Fibroblast of peridontal ligament (primary cell): ENCODE results near the gene TRIM45.

ENCODE experiments used
- DNase-seq: peaks from one replicate; pipeline ENCODE4 v3.0.0-alpha.2; 2010; ENCODE audit errors: extremely low read depth

The TRIM45 gene

DNA sequence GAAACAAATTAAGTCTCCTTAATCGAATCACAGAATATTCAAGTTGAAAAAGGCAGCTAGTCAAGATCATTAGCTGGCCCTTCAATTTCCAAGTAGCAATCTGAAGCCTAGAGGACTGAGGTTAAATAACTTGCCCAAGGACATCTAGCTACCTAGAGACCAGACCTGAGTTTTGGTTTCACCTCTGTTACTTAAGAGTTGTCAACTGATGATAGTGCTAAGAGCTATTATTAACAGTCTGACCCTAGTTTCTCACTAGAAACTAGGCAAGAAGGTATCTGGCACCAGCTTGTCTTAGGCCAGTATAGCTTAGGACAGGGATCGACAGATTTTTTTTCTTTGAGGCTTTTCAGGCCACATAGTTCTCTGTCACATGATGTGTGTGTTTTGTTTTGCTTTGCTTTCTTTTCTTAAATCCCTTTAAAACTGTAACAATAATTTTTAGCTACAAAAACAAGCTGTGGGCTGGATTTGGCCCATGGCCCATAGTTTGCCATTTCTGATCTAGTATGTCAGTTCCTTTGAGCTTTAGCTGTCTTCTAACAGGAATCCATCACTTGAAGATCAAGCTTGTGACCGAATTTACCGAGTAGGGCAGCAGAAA is 23.2 kb downstream of the TRIM45 start:
- DNase-seq, result no peak

DNA sequence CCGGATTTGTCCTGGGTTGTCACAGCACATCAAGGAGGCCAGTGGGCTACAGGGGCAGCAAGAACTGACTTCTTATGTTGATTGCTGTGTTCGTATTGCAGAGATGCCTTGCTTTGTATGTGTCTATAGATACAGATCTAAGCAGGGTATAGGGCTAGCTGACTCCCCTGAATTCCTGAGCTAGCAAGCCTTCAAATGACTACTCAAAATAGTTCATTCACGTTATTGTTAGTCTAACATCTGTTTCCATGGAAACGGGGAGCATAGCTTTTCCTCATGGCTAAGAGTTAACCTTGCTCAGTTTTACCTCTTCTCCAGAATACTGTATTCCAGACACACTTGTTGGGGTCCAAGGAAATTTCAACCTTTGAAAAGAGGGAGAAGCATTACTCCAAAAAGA is 24.1 kb downstream of the TRIM45 start:
- DNase-seq, result peak; percentile 41

DNA sequence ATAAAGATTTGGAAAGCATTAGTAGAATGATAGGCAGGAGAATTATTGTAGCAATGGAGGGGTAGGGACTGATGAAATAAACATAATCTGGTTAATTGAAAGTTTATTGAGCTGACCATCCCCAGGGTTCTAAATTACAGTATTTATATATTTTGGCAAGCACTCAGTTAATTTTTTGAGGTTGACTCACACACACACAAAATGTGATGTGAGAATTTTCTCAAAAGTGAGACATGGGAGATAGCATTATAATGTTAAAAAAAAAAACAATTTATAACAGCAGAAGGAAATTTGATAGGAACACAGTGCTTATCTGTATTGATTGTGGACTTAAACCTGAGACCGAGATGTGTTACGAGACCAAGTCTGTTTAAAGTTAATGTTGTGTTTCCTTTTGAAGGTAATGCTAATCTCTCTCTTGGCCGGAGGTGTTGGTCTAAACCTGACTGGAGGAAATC is 24.6 kb downstream of the TRIM45 start:
- DNase-seq, result peak; percentile 65

DNA sequence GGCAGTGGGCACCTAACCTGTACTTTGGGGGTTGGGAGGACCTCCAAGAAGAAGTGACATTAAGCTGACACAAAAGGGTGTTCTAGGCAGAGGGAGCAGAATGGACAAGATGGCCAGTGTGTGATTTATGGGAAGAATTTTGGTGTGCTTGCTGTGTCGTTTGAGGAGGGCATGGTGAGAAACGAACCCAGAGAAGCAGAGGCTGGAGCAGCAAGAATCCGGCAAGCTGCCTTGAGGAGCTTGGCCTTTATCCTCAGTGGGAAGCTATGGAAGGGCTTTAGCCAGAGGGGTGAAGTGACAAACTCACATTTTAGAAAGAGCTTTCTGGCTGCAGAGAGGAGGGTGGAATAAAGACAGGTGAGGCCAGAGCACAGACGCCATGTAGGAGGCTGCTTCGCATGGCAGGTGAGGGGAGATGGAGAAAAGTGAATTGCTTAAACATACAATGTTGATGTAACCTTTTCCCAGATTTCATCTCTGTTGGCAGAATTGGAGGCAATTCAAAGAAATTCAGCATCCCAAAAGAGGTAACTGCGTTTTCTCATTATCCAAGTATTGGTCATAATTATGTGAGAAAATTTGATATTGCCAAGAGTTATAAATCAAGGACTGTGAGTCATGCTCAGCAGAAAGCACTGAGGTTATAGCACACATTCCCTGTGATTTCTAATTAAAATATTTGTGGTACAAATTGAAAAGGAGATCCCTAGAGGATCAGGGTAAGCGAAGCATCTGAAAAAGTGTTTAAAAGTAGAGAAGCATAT is 26.5 kb downstream of the TRIM45 start:
- peak; percentile 63 for DNase-seq

DNA sequence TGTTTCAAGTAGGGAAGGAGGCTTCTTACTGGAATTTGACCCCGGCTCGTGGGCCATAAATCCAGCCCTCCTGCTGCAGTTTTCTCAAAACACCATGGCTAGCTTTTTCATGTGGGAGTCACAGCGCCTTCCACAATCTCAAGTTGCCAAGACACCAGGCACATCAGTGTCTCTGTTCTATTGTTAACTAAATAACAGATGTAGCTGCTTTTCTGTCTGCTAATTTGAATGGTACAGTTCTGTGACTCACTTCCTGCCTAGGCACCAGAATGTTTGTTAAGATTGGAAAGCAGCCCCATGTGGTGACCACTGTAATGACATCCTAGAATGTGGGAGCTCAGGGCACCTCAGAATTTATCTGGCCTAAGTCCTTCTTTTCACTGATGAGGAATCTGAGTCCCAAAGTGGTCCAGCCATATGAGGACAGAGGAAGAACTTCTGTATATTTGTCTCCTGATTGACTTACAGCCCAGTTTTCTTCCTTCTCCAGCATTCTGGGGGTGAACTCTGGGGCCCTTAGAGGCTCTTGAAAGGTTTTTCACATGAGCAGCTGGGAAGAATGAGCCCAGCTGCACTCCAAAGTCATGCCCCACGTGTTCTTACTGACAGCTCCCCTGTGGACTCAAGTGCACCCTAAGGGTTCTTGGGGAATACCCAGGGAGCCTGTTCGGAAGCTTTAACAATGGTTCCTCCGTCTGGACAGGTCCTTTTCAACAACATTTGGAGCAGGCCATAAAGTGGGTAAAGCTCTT is 27.5 kb downstream of the TRIM45 start:
- DNase-seq, result peak; percentile 54

DNA sequence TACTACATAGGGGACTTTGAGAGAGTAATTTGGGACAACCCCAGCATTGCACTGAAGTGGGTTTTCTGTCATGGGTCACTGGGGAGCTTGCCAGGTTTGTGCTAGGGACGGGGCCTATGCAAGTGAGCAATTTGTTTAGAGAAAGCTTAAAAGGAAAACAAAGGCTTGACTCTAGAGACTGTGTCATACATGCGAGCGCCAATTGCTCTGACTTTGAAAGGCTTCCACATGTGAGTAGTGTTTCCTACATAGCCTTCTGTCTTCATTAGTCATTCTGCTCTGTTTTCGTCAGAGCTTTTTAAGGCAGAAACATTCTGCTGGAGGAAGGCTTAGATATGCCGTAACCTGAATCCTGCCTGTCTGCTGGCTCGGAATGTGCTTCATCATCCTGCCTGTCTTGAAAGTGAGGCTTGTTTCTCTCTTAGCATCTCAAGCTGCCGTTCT is 28.4 kb downstream of the TRIM45 start:
- DNase-seq, result peak; percentile 99

DNA sequence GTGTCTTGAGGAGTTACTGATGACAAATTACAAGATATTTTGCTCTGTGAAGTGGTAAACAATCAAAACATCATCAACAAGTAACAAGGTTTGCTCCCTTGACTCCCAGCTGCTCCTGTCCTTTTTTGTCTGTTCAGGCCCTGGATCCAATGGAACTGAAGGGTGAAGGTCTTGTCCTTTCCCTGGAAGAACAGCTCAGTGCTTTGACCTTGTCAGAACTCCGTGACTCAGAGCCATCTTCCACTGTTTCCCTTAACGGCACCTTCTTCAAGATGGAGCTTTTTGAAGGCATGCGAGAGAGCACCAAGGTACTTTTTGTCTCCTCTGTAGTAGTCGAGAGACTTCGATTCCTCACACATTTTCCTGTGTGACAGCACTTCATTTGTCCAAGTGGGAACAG is 29.0 kb downstream of the TRIM45 start:
- DNase-seq, result no peak

DNA sequence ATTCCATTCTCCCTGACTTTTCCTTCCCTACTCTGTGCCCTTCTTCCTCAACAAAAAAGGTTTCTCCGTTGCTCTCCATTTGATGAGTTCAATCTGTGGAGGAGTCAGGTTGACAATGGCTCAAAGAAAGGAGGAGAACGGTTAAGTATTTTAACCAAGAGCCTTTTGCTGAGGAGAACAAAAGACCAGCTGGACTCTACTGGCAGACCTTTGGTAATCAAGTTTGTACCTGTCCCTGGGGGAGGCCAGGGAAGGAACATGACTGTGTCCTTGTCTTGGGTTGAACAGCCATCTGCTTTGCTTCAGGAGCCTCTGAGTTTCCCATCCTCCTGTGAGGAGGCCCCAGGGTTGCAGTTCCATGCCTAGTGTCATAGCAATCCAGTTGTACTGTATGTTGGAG is 31.6 kb downstream of the TRIM45 start:
- no peak for DNase-seq

DNA sequence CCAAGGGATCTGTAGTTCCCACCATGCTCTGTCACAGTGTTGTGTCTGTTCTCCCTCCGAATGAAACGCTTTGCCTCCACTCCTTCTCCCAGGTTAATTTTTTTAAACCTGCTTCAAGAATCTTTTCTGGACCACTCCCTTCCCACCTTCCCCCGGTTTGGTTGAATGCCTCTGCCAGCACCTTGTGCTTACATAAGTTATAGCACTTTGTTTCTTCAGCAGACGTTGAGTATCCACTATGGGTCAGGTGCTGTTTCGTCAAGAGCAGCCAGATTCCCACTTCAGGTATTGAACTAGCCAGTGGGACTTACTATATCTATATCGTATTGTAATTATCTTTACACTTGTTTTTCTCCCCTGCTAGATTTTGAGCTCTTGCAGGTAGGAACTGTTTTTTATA is 33.9 kb downstream of the TRIM45 start:
- no peak for DNase-seq

DNA sequence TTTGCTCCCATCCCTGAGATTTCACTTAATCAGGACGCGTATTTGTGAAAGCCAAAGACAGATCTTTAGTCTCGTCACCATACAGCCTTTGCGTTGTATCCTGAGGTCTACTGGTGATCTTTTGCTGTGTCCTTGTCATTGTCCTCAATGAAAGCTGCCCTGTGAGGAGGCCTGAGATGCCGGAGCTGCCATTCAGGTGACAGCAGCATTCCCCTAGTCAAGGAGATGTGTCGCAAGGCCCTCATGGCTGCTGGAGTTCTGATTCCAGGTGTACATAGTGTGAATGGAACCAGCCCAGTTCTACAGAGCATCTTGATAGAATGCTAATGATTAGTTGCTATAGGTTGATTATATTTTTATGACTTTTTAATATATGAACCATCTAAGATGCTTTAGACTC is 37.3 kb downstream of the TRIM45 start:
- no peak for DNase-seq

DNA sequence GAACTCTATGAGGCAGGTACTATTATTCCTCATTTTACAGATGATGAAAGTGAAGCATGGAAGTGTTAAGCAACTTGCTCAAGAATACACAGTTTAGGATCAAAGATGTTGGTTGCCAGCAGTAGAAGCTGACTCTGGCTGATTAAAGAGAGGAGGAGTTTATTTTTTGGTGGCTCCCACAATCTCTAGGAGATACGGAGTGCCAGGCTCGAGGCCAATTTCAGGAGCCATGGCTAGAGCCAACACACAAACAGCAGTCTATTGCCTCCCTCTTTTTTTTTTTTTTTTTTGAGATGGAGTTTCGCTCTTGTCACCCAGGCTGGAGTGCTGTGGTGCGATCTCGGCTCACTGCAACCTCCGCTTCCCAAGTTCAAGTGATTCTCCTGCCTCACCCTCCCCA is 41.8 kb downstream of the TRIM45 start:
- no peak for DNase-seq

DNA sequence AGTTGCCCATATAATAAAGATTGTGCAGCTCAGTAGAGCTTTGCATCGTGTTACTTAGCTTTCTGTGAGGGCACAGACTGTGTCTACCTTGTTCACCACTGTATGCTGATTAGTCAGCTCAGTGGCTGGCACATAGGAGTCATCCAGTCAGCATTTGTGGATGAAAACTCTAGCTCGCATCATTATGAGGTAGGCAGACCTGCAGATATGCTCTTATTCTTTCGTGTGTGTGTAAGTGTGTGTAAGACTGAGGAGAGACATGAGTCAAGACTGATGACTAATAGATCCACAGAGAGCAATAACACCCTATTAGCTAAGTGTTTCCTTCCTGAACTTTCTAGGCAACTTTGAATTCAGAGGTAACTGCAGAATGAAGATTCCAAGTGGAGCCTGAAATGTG is 44.3 kb downstream of the TRIM45 start:
- peak; percentile 73 for DNase-seq

DNA sequence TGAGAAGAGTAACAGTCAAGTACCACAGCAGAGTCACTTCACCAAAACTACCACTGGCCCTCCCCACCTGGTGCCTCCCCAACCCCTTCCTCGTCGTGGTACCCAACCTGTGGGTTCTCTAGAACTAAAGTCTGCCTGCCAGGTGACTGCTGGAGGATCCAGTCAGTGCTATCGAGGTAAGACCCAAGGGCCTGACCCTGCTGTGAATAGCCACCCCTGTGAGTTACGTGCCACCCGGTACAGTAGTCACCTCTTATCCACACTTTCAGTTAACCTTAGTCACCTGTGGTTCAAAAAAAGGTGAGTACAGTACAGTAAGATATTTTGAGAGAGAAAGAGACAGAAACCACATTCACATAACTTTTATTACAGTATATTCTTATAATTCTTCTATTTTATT is 44.9 kb downstream of the TRIM45 start:
- no peak for DNase-seq

DNA sequence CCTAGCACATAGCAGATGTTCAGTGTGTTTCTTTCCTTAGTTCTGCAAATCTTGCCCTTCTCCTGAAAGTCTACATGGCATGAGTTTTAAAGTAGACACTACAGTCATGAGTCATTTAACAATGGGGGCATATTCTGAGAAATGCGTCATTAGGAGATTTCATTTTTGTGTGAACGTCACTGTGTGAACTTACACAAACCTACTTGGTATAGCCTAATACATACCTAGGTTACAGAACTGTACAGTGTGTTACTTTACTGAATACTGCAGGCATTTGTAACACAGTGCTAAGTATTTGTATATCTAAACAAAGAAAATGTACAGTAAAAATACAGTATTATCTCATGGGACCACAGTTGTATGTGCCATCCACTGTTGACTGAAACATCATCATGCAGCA is 51.4 kb downstream of the TRIM45 start:
- DNase-seq, result peak; percentile 15

DNA sequence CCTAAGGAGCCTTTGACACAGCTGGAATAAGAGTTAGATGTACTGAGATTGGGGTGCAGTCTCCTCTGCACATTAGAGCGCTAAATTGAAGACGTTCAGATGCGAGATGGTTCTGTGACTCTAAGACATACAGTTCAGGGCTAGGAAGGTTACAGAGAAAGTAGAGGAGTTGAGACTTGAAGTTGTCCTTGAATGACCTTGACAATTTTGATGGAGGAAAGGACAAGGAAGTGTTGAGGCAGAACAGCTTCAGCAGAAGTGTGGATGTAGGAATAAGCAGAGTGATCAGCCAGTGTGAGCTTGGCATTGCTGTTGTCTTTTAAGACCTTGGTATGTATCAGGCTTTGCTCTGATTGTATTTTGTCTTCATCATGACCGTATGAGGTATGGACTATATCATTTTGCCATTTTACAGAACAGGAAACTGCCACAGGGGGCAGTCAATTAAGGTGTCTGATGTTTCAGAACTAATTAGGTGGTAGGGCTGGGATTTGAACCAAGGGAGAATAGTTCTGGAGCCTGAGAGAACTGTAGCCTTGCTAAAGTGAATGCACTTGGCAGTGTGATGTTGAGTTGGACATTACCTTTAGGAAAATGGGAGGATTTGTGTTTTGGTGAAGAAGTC is 52.2 kb downstream of the TRIM45 start:
- no peak for DNase-seq

DNA sequence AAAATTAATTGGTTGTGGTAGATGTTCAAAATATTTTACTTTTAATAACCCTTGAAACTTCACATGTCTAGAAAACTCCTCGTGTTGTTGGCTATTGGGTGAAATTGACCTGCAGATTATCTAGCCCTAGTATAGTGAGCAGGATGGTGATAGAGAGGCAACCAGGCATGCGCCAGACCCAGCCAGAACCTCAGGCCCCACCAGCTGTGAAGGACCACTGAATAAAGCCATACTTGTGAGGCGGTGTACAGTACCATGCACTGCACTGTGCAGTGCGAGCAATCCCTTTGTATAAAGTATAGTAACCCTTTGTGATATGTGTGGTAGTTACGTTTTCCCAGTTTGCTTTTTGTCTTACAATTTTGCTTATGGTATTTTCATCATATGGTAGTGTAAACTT is 53.0 kb downstream of the TRIM45 start:
- DNase-seq, result no peak

DNA sequence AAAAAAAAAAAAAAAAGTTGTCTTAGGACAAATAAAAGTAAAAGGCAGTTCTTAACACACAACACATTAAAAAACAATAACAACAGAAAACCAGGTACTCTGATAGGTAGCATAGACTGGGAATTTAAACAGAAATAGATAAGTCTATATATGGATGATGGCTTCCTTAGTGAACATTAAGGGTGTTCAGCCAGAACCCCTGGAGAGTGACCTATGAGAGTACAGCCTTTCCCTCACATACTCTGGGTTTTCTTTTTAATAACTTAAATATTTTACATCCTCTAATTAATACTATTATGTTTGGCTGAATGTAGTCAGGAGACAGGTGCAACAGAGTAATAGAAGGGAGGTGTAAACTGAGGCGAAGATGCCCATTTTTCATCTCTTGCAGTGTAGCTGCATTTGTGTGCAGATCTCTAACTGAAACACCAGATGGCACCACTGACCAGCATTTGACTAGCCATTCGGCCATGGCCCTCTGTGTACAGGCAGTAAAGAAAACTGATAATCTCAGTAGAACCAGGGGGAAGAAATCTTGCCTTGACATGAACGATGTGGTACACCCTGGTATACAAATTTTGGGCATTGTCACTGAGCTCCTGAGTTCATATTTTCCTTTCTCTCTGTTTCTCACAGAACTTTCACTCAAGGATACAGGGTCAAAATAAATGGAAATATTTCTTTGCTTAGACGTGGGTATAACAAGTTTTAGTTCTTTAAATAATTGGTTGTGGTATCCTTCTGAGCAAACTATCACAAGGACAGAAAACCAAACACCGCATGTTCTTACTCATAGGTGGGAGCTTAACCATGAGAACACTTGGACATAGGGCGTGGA is 53.8 kb downstream of the TRIM45 start:
- peak; percentile 77 for DNase-seq

DNA sequence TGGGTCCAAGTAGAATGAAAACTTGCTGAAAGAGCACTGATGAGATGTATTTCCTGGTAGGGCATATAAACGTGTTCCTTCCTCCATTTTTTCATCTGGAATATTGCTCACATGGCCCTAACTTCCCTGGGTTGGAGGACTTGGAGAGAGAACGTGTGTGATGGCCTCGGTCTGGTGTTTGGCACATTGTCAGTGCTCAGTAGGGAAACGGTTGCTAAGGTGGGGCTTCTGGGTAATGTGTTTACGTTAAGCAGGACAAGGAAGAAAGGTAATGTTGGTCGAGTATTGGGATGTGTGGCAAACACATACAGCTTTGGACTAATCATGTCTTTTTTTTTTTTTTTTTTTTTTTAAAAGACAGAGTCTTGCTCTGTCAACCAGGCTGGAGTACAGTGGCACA is 55.2 kb downstream of the TRIM45 start:
- no peak for DNase-seq

DNA sequence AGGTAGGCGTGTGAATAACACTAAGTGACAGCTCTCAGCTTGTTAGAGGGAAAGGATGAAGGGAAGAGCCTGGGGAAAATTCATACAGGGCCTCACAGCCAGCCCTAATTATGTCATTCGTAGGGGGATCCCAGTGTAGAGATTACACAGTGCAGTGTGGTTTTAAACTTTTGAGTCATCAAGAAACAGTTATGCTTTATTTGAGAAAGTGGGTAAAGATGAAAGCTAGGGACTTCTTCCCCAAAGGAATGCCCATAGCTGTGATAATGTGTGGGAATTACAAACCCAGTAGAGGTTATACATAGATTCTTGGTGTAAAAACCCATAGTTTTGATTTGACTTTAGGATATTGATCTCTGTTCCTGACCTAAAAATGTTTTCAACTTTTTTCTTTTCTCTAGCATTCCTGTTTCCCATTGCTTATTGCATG is 59.5 kb downstream of the TRIM45 start:
- DNase-seq, result peak; percentile 78
